ENCODE results near the gene SP1.
"Not testable (repeated sequence)": the region's sequence is repeated elsewhere in the genome, so short reads cannot be mapped to it uniquely, and the experiment has no call there.

The SP1 gene

DNA sequence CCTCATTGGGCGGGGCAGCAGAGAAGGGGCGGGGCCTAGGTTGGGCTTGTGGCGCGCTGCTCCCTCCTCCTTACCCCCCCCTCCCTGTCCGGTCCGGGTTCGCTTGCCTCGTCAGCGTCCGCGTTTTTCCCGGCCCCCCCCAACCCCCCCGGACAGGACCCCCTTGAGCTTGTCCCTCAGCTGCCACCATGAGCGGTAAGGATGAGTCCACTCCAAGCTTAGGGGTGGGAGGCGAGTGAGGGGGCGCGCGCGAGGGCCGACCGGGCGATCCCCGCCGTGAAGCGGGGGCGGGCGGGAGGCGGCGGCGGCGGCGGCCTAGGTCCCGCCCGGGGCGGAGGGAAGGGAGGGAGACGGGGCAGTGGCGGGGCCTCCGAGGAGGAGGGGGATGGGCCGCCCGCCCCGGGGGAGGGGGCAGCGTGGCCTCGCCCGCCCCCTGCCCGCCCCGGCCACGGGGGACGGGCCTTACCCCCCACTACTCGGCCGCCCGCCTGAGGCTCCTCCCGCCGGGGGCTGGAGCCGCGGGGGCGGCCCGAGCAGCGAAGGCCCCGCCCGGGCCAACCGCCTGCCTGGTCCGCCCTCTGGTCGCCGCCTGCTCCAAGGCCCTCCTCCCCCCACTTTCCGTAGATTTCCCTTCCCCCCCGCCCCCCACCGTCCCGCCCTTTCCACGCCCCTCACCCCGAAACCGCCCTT, at the start of gene SP1:
SP1 (plus strand) TSS at position 73 of the 690 bp plus-strand sequence; CDS start at position 189, 116 bp downstream.
- no peak for FAIRE-seq

DNA sequence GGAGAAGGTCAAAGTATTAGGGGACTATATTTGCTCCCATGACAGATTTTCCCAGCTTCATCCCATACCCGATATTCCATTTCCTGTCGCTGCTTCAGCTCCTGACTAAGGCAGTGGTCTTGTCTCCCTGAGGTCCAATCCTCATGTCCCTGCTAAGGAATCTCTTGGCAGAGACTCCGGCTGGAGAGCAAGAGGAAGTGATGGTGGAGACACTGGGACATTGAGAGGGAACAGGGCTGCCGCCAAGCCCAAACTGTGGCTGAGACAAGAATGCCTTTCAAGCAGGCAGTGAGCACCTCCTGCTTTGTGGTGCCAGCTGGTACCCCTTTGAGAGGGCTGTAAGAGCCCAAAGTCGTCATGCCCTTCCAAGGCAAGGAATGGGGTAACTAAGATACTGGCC, 49.3 kb upstream of the SP1 start:
- FAIRE-seq: no peak

DNA sequence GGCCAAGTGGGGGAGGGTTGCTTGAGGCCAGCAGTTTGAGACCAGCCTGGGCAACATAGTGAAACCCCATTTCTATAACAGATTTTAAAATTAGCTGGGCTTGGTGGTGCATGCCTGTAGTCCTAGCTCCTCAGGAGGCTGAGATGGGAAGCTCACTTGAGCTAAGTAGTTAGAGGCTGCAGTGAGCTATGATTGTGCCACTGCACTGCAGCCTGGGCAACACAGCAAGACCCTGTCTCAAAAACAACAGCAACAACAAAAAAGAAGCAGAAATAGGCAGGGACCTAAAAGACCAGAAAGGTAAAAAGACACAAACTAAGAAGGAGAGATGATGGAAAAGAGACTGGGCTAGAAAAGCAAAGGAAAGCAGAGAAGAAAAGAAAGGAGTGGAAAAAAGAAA, 47.6 kb upstream of the SP1 start:
- FAIRE-seq: not testable (repeated sequence)

DNA sequence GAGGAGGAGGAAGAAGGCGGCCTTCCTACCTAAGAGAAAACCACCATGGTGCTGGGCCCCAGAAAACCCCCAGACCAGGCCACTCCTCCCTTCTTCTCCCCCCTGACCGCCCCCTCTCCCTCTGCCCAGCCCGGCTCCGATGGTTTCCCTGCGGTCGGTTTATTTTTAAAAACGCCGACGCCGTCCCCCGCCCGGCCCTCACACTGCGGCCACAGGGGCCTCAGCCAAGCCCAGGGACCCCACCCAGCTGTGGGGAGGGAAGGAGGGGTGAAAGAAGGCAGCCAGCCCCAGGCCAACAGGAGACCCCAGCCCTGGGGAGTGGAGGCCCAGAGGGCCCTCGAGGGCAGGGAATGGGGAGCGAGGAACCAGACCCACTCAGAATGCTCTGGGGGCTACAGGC, 47.2 kb upstream of the SP1 start:
- no peak for FAIRE-seq

DNA sequence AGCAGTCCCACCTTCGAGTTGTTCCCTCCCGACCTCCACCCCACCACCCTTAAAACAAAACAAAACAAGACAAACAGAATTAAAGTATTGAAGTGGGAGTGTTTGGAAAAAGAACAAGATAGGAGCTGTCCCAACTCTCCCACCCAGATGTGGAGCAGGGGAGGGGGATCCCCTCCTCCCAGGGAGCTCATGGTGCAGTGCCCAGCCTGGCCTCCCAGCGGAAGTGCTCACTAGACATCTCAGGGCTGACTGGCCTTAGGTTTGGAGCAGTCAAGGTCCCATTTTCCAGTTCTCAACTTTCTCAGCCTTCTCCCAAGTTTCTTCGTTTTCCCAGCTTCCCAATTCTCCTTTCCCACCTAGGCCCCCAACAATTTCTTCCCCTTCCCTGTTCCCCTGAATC, 46.7 kb upstream of the SP1 start:
- FAIRE-seq: no peak

DNA sequence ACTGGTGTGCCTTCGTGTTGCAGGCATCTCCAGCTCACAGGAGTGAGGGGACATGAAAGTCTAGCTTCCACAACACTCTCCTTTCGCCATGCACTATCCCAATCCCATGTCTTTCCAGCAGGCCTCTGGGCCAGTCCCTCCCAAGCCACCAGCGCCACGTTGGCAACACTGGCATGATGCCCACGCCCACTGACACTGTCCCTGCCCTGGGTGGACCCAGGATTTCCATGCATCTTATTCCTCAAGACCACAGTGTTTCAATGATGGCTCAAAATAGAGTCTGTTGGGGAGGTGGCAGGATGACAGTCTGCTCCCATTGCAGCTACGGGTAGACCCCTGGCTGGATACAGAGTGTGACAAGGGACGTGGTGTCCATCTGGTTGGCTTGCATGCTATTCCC, 46.1 kb upstream of the SP1 start:
- FAIRE-seq: no peak

DNA sequence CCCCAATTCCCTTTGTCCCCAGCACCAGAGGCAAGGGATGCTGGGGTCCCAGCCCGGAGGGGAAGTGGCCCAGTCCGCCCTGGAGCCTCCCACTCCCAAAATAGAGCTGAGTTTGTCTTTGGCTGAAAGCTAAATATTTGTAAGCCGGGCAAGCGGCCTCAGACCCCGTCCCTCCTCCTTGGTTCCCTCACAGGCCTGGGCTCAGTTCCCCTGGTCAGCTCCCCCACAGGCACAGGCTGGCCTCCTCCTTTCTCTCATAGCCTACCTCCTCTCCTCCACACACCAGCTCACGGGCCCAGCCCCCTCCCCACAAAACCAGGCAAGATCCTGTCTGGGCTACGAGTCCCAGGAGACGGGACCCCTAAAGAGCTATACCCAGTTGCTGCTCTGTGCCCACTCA, 45.2 kb upstream of the SP1 start:
- FAIRE-seq: no peak

DNA sequence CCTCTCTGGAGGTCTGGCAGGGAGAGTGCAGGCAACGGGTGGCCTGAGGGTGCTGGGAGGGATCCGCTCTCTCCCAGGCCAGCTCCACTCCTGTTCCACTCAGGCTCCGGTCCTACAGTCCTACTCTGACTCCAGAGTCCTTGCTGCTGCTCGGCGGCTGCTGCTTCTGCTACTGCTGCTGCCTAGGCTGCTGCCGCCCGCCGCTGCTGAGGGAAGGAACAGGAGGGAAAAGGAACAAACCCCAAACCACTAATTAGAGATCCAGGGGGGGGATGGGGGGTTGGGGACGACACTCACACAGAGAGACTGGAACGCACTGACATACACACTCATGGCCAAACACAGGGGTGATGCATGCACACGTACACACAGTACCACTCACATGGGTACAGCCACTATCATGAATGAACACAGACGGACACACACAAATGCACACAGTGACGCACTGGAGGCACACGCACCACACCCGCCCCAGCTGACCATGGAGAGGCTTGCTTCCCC, 43.7 kb upstream of the SP1 start, which contains the start of gene SP7:
SP7 (minus strand) TSS at position 174 of the 501 bp plus-strand sequence. CDS start 708 bp downstream, outside the sequence.
- FAIRE-seq: no peak

DNA sequence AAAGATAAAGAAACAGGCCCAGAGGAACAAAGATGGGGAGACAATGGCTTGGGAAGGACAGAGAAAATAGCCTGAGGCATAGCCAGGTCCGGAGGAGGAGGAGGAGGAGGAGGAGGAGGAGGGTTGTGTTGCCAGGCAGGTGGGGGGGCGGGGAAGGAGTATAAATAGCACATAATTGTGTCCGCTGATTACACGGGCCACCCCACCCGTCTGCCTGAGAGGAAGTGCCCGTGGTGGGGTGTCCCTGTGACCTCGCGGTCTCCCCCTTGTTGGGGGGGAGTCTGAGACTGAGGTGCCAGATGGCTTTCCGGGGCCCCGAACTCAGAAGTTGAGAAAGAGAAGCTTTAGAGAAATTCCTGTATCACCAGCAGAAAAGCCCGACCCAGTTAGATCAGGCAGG, 42.0 kb upstream of the SP1 start:
- no peak for FAIRE-seq

DNA sequence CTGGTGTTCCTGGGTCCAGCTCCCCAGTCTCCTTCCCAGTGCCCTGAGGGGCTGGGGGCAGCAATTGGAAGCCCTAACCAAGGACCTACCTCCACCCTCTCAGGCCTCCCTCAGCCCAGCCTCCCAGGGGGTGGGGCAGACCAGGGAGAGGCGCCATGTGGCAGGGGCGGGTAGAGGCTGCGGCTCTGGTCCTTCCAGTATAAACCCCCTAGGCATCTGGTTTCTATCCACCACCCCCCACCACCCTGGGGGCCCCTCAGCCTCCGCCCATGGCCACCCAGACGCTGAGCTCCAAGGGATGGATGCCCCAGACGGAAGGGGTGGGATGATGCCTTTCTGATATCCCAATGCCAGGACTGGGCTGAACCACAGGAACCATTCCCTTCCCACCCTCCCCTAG, 41.1 kb upstream of the SP1 start:
- FAIRE-seq: no peak

DNA sequence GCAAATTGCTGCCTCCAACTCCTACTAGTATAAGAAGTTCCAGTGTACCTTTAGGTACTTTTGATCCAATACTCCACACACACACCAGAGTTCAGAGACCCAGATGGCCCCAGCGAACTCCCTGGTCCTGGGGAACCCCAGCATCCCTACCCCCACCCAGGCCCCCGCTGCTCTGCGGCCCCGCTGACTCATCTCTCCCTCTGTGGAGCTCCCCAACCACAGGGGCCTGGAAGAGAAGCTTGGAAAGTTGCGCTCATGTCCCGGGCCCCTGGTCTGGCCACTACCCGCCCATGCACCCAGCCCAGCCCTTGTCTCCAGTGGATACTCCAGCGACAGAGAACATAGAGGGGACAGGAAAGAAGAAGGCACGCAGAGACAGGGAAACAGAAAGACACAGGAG, 39.6 kb upstream of the SP1 start:
- no peak for FAIRE-seq

DNA sequence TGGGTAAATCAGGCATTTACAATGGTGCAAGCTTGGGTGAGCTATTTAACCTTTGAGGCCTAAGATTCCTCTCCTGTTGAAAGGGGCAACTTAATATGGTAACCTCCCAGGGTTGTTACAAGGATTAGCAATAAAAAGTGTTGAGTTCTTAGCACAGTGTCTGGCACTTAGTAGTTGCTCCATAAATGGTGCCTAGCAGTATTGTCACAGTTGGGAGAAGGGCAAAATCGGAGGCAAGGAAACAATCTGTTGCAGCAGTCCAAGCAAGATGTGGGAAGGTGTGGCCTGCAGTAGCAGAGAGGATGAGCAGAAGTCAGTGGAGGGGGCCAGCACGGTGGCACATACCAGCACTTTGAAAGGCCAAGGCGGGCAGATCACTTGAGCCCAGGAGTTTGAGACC, 36.5 kb upstream of the SP1 start:
- FAIRE-seq: no peak

DNA sequence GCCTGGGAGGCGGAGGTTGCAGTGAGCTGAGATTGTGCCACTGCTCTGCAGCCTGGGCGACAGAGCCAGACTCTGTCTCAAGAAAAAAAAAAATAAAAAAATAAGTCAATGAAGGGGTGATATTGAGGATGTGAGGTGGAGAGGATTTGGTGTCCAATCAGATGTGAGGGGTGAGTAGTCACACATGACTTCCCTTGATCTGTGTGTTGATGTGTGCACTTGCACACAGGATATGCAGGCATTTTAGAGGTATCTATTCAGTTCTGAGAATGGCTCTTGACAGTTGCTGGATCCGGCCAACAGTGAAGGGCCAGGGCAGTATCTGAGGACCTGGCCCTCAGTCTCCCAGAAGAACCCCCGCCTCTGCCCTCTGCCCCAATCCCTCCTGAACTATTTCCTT, 36.0 kb upstream of the SP1 start:
- FAIRE-seq: no peak

DNA sequence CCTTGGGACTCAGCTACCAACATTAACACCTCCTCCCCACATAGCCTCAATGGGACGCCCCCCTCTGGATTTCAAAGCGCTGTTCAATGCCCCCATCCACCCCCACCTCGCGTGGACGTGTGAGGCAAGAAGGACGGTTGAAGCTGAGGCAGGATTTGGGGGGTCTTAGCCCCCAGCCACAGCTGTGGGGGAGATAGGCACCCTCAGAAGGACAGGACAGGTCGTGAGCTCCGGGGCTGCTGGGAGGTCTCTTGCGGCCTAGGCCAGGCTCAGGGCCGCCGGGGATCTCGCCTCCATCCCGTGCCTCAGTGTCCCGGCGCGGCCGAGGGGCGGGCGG, 35.5 kb upstream of the SP1 start:
- no peak for FAIRE-seq

DNA sequence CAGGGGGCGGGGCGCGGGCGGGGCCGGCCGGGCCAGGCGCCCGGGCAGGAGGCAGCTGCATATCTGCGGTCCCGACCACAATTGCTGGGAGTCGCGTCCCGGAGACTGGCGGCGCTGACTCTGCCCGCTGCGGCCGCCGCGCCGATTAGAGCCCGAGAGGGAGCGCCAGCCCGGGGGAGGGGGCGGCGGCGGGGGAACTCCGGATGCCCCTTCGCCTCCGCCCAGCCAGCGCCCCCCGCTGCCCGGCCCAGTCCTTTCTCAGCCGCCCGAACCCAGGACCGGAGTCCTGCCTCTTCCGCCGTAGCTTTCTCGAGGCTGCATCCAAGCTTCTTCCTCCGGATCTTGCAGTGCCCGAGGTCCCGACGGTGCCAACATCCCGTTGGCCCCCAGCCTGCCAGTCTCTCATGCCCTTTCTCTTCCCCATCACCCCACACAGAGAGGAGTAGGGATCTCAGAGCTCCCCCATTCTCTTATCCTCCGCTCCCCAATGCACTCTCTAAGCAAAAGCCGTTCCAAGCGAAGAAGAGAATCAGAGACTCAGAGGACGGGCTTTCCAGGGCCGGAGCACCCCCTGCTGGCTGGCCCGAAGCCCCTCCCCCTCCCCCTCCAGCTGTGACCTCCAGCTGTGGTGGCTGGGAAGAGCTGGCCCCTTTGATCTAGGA, 35.0 kb upstream of the SP1 start:
- no peak for FAIRE-seq

DNA sequence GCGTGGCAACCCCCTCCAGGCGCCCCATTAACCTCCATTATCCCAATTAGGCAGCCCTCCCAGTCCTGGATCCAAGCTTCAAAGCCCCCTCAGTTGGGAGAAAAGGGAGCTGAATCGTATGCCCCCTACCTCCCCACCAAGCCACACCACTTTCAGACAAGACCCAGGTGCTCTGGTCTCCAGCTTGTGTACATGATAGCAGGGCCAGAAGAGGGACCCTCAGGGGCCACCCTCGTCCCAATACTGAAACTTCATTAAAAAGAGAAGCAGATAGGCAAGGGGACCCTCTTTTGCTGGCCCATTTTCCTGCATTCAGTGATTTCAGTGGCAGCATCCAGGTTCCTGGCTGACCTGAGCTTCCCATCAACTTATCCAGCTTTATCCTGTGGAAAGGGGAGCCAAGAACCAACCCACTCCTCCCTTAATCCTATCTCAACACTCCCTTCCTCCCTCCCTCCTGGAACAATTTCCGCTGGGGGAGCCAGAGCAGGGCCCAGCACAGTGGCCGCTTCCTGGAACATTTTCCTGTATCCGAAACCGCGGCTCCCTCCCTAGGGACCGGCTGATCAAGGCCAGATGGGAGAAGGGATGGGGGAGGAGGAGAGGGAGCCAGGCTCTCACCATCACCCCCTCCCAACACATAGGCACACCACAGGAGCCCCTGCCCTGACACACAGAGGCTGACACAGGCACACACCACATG, 34.3 kb upstream of the SP1 start:
- no peak for FAIRE-seq

DNA sequence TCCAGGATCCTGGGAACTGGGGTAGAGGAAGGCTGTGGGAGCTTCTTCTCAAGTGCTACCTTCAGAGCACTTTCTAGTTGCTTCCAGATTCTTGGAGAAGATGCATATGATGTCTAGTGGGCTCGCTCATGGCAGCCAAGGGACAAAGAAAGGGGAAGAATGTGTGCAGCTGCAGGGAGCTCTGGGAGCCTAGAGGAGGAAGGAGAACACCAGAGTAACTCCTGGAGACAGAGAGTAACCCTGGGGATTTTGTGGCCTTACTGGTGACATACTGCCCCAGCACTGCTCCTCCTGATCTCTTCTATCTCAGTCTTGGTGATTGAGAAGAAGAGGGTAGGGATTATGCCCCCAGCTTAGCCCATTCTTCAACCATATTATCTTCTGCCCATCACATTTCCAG, 33.5 kb upstream of the SP1 start:
- FAIRE-seq: no peak

DNA sequence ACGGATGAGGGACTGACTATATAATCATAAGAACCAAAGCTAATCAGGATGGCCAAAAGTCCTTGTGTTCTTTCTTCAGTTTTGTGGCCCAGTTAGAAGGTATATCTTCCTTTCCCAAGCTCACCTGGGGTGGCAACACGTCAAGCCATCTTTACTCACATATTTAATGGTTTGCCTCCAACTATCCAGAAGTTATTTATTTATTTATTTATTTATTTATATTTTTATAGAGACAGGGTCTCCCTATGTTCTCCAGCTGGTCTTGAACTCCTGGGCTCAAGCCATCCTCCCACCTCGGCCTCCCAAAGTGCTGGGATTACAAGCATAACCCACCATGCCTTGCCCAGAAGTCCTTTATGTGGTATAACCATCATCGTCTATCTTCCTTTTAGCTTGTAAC, 32.1 kb upstream of the SP1 start:
- FAIRE-seq: no peak

DNA sequence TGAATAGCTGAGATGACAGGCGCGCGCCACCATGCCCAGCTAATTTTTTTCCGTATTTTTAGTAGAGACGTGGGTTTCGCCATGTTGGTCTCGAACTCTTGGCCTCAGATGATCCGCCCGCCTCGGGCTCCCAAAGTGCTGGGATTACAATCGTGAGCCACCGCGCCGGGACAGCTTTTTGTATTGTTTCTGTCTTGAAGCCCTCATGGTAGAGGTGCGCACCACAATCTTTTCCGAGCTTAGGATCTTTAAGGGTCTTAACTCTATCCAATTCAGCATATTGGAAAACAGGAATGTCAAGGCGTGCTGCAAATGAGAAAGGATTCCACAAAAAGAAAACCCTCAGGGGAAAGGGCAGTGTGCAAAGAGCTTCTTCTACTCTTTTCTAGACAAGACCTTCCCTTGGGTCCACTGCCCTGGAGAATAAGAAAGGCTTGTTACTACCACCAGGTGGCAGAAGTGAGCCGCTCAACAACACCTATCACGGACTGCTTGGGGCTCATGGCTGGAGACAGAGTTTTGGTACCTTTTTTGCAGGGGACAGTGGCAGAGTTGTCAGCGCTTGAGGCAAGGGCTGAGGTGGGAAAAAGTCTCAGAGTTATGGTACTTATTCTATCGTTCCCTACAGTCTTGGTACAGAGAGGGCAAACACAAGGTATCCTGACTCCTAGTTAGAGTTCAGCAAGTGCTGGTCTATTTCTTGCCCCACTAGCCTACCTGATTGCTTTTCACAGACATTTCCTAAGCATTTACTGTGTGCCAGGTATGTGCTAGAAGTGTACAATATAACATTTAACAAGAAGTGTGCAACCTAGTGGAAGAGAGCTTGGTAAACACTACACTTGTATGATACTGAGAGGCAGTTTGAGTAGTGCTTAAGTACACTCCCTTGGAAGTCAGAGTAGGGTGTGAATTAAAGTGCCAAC, 27.4 kb upstream of the SP1 start:
- FAIRE-seq: no peak

DNA sequence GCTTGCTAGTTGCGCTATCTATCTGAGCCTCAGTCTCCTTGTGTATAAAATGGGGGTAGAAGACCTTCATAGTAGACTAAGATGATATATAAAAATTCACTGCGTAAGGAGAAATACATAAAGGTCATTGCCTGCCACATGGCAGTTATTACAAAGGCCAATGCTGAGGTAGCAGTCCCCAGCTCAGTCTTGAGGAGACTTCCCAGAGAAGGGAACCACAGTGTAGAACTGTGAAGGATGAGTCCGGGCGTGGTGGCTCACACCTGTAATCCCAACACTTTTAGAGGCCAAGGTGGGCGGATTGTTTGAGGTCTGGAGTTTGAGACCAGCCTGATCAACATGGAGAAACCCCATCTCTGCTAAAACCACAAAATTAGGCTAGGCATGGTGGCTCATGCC, 26.7 kb upstream of the SP1 start:
- no peak for FAIRE-seq

DNA sequence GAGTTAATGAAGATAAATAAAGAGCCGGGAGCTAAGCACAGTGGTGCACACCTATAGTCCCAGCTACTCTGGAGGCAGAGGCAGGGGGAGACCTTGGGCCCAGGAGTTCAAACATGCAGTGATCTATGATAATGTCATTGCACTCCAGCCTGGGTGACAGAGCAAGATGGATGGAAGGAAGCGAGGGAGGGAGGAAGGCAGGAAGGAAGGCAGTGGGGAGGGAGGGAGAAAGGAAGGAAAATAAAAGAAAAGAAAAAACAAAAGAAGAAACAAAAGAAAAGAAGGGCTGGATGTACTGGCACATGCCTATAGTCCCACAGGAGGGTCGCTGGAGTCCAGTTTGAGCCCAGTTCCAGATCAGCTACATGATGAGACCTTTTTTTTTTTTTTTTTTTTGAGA, 24.9 kb upstream of the SP1 start:
- FAIRE-seq: no peak

DNA sequence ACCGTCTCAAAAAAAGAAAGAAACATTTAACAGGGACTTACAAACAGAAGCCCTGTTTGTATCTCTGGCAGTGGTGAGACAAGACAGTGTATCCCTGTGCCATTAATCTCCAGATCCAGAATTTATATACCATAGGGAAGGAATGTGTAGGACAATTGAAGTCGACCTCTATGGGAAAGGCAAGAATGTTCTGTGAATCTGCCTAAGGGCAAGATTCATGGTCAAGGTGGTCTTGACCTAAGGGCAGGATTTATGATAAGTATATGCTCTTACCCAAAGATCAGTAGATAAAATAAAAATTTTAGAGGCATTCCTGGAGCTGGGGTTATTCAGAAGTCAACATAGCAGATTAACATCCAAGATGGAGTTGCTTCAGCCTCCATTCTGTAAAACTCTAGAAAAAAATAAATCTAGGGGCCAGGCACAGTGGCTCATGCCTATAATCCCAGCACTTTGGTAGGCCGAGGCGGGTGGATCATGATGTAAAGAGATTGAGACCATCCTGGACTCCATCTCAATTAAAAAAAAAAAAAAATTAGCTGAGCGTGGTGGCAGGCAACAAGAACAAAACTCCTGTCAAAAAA, 21.0 kb upstream of the SP1 start:
- FAIRE-seq: no peak

DNA sequence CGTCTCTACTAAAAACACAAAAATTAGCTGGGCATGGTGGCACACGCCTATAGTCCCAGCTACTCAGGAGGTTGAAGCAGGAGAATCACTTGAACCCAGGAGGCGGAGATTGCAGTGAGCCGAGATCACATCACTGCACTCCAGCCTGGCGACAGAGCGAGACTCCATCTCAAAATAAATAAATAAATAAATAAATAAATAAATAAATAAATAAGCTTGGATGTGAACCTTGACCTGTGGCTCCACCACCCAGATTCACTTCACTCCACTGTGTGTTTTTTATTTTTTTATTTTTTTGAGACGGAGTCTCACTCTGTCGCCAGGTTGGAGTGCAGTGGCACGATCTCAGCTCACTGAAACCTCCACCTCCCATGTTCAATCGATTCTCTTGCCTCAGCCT, 18.3 kb upstream of the SP1 start:
- FAIRE-seq: not testable (repeated sequence)
